ENCODE data around the gene CHP1.
A peak's percentile ranks its signal among the peaks of the same experiment; 100 is the strongest.

Gene CHP1

GRCh38 chr15:41323611-41324010 is 92.5 kb downstream of the CHP1 start:
- Histone ChIP-seq H3K4me2 (no peak overlapping the region), H3K9me3 (peaks cover 25% of the 10 kb centered on the region), H3K27me3 (no peaks in the 10 kb centered on the region), H4K20me1 (no peaks in the 10 kb centered on the region), H3K27ac (no peak overlapping the region), H3K4me1 (no peaks in the 10 kb centered on the region), H3K36me3 (peaks cover 75% of the 10 kb centered on the region), H3K4me3 (no peak overlapping the region), H3K9ac (no peak overlapping the region)
- TF ChIP-seq Cebpa-rat (IDR thresholded peaks at IDR 0.05): no peak

GRCh38 chr15:41331281-41331680 is 100.2 kb downstream of the CHP1 start:
- Histone ChIP-seq H3K27ac (peak overlapping the region; percentile 82; the same call in 1 of the 2 replicates), H3K4me1 (peaks cover 29% of the 10 kb centered on the region), H3K36me3 (peaks cover 30% of the 10 kb centered on the region), H3K27me3 (no peaks in the 10 kb centered on the region), H3K4me3 (peak overlapping the region; percentile 77), H3K9ac (peak overlapping the region; percentile 85), H3K4me2 (peak overlapping the region; percentile 81), H4K20me1 (peaks cover 5% of the 10 kb centered on the region; the same call in 1 of the 2 replicates), H3K9me3 (no peaks in the 10 kb centered on the region)
- no peak for TF ChIP-seq Cebpa-rat (IDR thresholded peaks at IDR 0.05)
